Stomach (tissue), 9 donors: ENCODE data around the gene SYNJ2. TPM values are rescaled to one million over a fixed set of nuclear protein-coding genes. Genes with fewer than 3 reads are reported as not detected.

ENCODE experiments used
- DNase-seq, 2 donors: peaks; one replicate each; pipeline versions ENCODE4 v3.0.0 to v3.0.0-alpha.2; 2013 to 2019
- H3K27ac ChIP-seq, 5 donors: fragments of 200-600 bp in 4 of 5; sonication (generic) in 4 of 5; one replicate each; pipeline ENCODE4 v1.5.1; 2013 to 2019; ENCODE audit warnings: mild to moderate bottlenecking in 1 of 5, moderate library complexity in 1 of 5
- H3K27me3 ChIP-seq, 3 donors: fragments of 200-600 bp; sonication (generic); one replicate each; pipeline ENCODE4 v1.5.1; 2017 to 2019; ENCODE audit warnings: mixed run types in 1 of 3
- H3K36me3 ChIP-seq, 4 donors: fragments of 200-600 bp; sonication (generic); 1 replicate in 3 of 4; 2 replicates in 1 of 4; pipeline ENCODE4 v1.5.1; 2016 to 2019
- H3K4me1 ChIP-seq, 4 donors: fragments of 200-600 bp; sonication (generic); one replicate each; pipeline ENCODE4 v1.5.1; 2016 to 2019
- H3K4me3 ChIP-seq, 4 donors: fragments of 200-600 bp; sonication (generic) in 3 of 4; one replicate each; pipeline ENCODE4 v1.5.1; 2016 to 2019; ENCODE audit warnings: mild to moderate bottlenecking in 1 of 4
- H3K9me3 ChIP-seq, 4 donors: fragments of 200-600 bp; sonication (generic); one replicate each; pipeline ENCODE4 v1.5.1; 2016 to 2019
- CTCF ChIP-seq, 7 experiments: fragments of 450-650 bp in 4 of 7; fragments of 200-600 bp in 3 of 7; sonication (generic) in 3 of 7; IDR thresholded peaks; one replicate each; pipeline ENCODE4 v1.5.1; 2016 to 2019; ENCODE audit warnings: antibody characterized with exemption in 7 of 7, control low read depth in 2 of 7, mild to moderate bottlenecking in 1 of 7
- EP300 ChIP-seq: sonication (generic); formaldehyde crosslinking; IDR thresholded peaks from one replicate; pipeline ENCODE4 v1.6.1; 2017; ENCODE audit warnings: antibody characterized with exemption
- POLR2A ChIP-seq, 4 donors: fragments of 450-650 bp; IDR thresholded peaks; one replicate each; pipeline ENCODE4 v1.6.1; 2016; ENCODE audit warnings: antibody characterized with exemption in 4 of 4, control low read depth in 2 of 4, mild to moderate bottlenecking in 1 of 4, moderate library complexity in 1 of 4
- POLR2AphosphoS5 ChIP-seq, 3 donors: sonication (generic); formaldehyde crosslinking; IDR thresholded peaks; one replicate each; pipeline ENCODE4 v1.6.1; 2016; ENCODE audit warnings: antibody characterized with exemption in 3 of 3
- WGBS, 5 donors: extraction: QIAGEN DNeasy Blood & Tissue Kit in 3 of 5; methylation state at CpG; one replicate each; pipeline versions ENCODE4 v1.1.5 to v1.1.7; 2013 to 2018; 5-methylcytosine and 5-hydroxymethylcytosine counted together
- intact Hi-C: fragments of 100-400 bp; cut with DNase I; formaldehyde crosslinking; loops from one replicate; pipeline ENCODE4 v1.15.1; 2023; ENCODE audit warnings: low total_unique reads
- polyA plus RNA-seq, 3 donors: library from polyadenylated mRNA; stranded (reverse); fragments of 200-250 nt; gene quantifications; one replicate each; pipeline ENCODE4 v1.2.3, GENCODE V29; 2013
- total RNA-seq, 5 donors: library from RNA; depleted of rRNA; stranded (reverse); fragments of >200 nt; gene quantifications; one replicate each; pipeline versions ENCODE4 v1.1.0 to v1.2.3, GENCODE V29; 2014 to 2016
- donor health status: healthy with polysubstance abuse.
- donor health status: Bipolar disorder and iron deficiency.
- donor health status: healthy.

The SYNJ2 gene
- total and polyA plus RNA-seq, 8 donors = 4.7 to 41.4 (median 14.4) TPM

- H3K36me3 ChIP-seq = no peaks in the 10 kb centered on the region
- no peaks in the 10 kb centered on the region for H3K27me3 ChIP-seq
- no peaks in the 10 kb centered on the region for H3K9me3 ChIP-seq
- TF ChIP-seq POLR2AphosphoS5 (IDR thresholded peaks at IDR 0.05) = no peak
- no peak for TF ChIP-seq CTCF (IDR thresholded peaks at IDR 0.05)
- TF ChIP-seq EP300 = no peak
- TF ChIP-seq POLR2A (IDR thresholded peaks at IDR 0.05) = no peak
- no peak for DNase-seq
- no peak overlapping the region for H3K27ac ChIP-seq
- WGBS, 5 donors = 93 to 97% (median 96%) methylated on average over 12 of the region's 12 CpGs
- H3K4me3 ChIP-seq = no peak overlapping the region
- H3K4me1 ChIP-seq = peaks cover 4 to 42% (median 19%) of the 10 kb centered on the region in 4 donors
- intact Hi-C loops = no loop called here
Observed at GRCh38 chr6:157995458-157995857, 13.8 kb downstream of the SYNJ2 start.

DNA sequence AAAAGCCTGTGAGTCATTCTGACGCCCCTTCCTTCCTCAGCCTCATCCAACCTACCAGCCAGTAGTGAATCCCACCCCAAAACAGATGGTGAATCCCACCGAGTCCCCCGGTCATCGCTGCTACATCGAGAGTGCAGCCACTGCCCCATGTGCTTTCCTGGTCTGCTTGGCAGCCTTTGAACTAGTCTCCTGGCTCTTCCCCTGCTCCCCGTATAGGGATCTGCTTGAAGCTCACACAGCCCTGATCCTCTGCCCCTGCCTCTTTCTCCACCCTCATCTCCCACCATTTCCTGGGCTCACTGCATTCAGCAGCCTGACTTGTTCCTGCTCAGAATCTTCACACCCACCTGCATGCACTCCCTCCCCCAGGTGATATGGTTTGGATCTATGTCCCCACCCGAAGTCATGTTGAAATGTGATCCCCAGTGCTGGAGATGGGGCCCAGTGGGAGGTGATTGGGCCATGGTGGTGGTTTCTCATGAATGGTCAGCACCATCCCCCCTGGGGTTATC is 14.6 kb downstream of the SYNJ2 start:
- Histone ChIP-seq H3K36me3 (no peaks in the 10 kb centered on the region), H3K4me3 (no peak overlapping the region), H3K27ac (no peak overlapping the region), H3K4me1 (peaks cover 0 to 41% (median 15%) of the 10 kb centered on the region in 4 donors), H3K9me3 (no peaks in the 10 kb centered on the region), H3K27me3 (no peaks in the 10 kb centered on the region)
- WGBS, 5 donors = 90 to 92% (median 91%) methylated on average over 7 of the region's 7 CpGs
- DNase-seq = no peak
- TF ChIP-seq POLR2AphosphoS5 (IDR thresholded peaks at IDR 0.05) (no peak), POLR2A (IDR thresholded peaks at IDR 0.05) (no peak), CTCF (IDR thresholded peaks at IDR 0.05) (no peak), EP300 (no peak)
- intact Hi-C loops = no loop called here

DNA sequence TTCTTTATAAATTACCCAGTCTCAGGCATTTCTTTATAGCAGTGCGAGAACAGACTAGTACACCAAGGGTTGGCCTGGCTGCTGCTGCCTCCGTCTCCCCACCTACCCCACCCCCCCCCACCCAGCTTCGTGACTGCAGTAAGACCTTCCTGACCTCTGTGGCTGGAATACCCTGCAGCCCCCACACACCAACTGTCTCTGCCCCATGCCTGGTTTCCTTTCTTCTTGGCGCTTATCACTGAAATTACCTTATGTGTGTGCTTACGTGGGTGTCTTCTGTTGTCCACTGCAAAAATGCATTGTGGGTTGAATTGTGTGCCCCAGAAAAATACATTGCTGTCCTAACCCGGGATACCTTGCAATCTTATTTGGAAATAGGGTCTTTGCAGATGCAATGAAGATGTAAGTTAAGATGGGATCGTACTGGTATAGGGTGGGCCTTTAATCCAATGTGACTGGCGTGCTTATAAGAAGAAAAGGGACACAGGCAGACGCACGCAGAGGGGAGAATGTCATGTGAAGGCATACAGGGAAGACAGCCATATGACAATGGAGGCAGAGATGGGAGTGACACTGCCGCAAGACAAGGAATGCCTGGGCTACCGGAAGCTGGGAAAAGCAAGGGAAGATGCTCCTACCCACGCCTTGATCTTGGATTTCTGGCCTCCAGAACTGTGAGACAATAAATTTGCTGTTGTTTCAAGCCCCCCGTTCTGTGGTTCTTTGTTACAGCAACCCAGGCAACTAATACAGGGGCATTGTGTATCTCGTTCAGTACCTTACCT is 15.4 kb downstream of the SYNJ2 start:
- intact Hi-C loops = no loop called here
- Histone ChIP-seq H3K4me3 (no peak overlapping the region), H3K9me3 (no peaks in the 10 kb centered on the region), H3K27ac (no peak overlapping the region), H3K27me3 (no peaks in the 10 kb centered on the region), H3K36me3 (no peaks in the 10 kb centered on the region), H3K4me1 (peaks cover 0 to 44% (median 19%) of the 10 kb centered on the region in 4 donors)
- DNase-seq = no peak
- 93 to 96% (median 94%) methylated on average over 15 of the region's 15 CpGs for WGBS, 5 donors
- TF ChIP-seq CTCF (IDR thresholded peaks at IDR 0.05) (no peak), POLR2AphosphoS5 (IDR thresholded peaks at IDR 0.05) (no peak), POLR2A (IDR thresholded peaks at IDR 0.05) (no peak), EP300 (no peak)

DNA sequence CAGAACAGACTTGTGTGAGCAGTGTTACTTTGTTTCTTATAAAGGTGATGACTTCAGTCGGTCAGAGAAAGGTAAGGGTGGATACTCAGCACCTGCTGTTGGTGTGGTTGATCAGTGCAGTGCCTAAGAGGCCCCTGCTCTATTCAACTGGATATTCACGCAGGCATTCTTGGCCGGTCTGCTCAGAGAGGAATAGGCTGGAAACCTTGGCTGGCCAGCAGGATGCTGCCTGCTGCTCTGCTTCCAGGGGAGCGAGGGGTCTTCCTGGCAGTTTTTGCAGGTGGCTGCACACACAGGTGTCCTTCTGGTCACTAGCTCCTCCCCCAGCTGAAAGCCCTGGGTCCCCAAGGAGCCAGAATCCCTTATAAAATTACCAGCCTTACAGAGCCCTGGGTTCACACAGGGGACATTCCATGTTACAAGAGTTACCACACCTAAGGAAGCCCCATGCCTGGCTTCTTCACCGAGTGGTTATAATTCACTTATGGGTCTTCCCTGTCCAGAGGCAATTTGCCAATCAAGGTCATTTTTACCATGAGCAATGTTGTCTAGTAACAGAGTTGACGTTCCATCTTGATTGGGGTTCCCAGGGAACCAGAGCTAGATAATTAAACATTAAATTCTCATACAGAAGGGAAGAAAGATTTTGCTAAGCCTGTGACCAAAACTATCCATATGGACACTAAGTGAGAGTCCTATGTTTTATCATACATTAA is 16.4 kb downstream of the SYNJ2 start:
- WGBS, 5 donors = 84 to 91% (median 87%) methylated on average over 6 of the region's 6 CpGs
- TF ChIP-seq EP300 (no peak), CTCF (IDR thresholded peaks at IDR 0.05) (no peak), POLR2A (IDR thresholded peaks at IDR 0.05) (no peak), POLR2AphosphoS5 (IDR thresholded peaks at IDR 0.05) (no peak)
- no peak for DNase-seq
- Histone ChIP-seq H3K4me3 (no peak overlapping the region), H3K27me3 (no peaks in the 10 kb centered on the region), H3K27ac (no peak overlapping the region), H3K9me3 (no peaks in the 10 kb centered on the region), H3K36me3 (no peaks in the 10 kb centered on the region), H3K4me1 (peaks cover 9 to 52% (median 28%) of the 10 kb centered on the region in 4 donors)
- intact Hi-C loops = no loop called here
